Measurements from ENCODE around the gene TUBA8.

Gene TUBA8

DNA sequence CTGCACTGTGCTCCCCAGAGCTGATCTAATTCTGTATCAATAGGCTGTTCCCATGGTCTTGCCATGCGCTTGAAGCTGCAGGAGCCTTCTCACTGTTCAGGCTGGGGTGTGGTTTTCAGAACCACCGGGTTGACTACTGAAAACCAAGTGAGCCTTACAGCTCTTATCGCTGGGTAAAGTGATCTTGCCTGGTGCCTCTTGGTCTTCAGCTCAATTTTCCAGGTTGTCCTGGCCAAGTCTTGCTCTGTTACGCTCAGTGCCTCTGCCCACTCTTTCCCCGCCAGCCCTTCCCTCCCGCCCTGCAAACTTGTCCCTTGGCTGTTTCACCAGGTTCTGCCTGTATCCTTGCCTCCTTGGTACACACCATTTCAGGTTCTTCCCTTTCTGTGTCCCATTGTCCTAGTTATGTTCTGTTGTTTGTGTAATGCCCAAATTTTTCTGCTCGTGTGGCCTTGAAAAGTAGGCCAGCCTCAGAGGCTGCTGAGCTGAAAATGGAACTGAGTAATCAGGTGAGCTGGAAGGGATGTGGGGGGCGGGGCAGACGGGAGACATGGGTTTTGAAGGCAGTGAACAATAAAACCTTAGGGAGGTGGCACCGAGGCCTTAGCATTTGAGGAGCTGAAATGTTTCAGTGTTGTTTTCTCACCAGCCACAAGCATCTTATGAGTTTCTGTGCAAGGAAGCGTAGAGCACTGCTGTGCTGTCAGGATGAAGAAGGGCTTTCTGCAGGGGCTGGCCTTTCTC lies 21.6 kb upstream of the TUBA8 start:
- DNase-seq (ENCODE audit: low read depth in 1 of 2, low spot score in 1 of 2), result no peak
- Histone ChIP-seq H3K27me3 (ENCODE audit: insufficient read depth, poor library complexity, severe bottlenecking) (no peaks in the 10 kb centered on the region), H3K27ac (replicated peaks) (no peak overlapping the region), H3K4me3 (replicated peaks; ENCODE audit: insufficient read depth, low read length) (no peak overlapping the region)
- TF ChIP-seq, protein P1, sequence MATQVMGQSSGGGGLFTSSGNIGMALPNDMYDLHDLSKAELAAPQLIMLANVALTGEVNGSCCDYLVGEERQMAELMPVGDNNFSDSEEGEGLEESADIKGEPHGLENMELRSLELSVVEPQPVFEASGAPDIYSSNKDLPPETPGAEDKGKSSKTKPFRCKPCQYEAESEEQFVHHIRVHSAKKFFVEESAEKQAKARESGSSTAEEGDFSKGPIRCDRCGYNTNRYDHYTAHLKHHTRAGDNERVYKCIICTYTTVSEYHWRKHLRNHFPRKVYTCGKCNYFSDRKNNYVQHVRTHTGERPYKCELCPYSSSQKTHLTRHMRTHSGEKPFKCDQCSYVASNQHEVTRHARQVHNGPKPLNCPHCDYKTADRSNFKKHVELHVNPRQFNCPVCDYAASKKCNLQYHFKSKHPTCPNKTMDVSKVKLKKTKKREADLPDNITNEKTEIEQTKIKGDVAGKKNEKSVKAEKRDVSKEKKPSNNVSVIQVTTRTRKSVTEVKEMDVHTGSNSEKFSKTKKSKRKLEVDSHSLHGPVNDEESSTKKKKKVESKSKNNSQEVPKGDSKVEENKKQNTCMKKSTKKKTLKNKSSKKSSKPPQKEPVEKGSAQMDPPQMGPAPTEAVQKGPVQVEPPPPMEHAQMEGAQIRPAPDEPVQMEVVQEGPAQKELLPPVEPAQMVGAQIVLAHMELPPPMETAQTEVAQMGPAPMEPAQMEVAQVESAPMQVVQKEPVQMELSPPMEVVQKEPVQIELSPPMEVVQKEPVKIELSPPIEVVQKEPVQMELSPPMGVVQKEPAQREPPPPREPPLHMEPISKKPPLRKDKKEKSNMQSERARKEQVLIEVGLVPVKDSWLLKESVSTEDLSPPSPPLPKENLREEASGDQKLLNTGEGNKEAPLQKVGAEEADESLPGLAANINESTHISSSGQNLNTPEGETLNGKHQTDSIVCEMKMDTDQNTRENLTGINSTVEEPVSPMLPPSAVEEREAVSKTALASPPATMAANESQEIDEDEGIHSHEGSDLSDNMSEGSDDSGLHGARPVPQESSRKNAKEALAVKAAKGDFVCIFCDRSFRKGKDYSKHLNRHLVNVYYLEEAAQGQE (IDR thresholded peaks at IDR 0.05; ENCODE audit: insufficient replicate concordance, low read depth), result no peak
- TF ChIP-seq GABPA (IDR thresholded peaks at IDR 0.05; ENCODE audit: low read depth) (no peak), POLR2AphosphoS5 (IDR thresholded peaks at IDR 0.05; ENCODE audit: low read depth) (no peak), SPI1 (IDR thresholded peaks at IDR 0.05; ENCODE audit: borderline replicate concordance, low read depth) (no peak)
- TF ChIP-seq, protein P2, sequence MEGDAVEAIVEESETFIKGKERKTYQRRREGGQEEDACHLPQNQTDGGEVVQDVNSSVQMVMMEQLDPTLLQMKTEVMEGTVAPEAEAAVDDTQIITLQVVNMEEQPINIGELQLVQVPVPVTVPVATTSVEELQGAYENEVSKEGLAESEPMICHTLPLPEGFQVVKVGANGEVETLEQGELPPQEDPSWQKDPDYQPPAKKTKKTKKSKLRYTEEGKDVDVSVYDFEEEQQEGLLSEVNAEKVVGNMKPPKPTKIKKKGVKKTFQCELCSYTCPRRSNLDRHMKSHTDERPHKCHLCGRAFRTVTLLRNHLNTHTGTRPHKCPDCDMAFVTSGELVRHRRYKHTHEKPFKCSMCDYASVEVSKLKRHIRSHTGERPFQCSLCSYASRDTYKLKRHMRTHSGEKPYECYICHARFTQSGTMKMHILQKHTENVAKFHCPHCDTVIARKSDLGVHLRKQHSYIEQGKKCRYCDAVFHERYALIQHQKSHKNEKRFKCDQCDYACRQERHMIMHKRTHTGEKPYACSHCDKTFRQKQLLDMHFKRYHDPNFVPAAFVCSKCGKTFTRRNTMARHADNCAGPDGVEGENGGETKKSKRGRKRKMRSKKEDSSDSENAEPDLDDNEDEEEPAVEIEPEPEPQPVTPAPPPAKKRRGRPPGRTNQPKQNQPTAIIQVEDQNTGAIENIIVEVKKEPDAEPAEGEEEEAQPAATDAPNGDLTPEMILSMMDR (IDR thresholded peaks at IDR 0.05; ENCODE audit: insufficient read depth, low read length), result no peak

DNA sequence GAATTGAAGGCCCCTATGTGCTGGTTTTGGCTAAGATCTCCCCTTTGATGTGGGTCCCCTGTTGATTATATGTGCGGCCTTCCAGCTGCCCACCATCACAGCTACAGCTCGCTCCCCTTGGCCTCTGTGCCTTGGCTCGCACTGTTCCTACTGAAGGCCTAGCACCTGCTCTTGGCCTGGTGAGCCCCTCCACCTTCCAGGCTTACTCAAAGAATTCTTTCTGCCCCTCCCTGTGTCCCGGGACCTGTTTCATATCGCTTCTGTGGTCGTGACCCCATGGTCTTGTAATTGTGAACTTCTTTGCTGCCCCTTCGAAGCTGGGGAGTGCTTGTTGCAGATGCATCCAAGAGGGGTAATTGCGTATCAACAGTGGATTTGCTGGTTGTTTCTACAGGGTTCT lies 20.3 kb upstream of the TUBA8 start:
- H3K27me3 ChIP-seq (ENCODE audit: insufficient read depth, poor library complexity, severe bottlenecking), result no peaks in the 10 kb centered on the region
- TF ChIP-seq POLR2AphosphoS5 (IDR thresholded peaks at IDR 0.05; ENCODE audit: low read depth), result no peak
- H3K4me3 ChIP-seq (replicated peaks; ENCODE audit: insufficient read depth, low read length), result no peak overlapping the region
- no peak overlapping the region for H3K27ac ChIP-seq (replicated peaks)
- no peak for DNase-seq (ENCODE audit: low read depth in 1 of 2, low spot score in 1 of 2)

DNA sequence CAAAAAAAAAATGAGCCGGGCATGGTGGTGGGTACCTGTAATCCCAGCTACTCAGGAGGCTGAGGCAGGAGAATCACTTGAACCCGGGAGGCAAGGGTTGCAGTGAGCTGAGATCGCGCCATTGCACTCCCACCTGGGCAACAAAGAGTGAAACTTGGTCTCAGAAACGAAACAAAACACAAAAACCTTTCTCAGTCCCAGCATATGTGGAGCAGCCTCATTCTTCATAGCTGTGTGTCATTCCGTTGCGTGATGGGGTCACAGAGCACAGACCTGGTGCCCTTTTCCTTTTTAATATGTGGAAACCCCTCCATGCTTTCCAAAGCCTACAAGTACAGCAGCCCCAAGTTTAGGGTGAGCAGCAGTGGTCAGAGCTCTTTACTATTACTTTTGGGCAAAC lies 19.1 kb upstream of the TUBA8 start:
- no peak for DNase-seq (ENCODE audit: low read depth in 1 of 2, low spot score in 1 of 2)
- Histone ChIP-seq H3K27ac (replicated peaks) (no peak overlapping the region), H3K27me3 (ENCODE audit: insufficient read depth, poor library complexity, severe bottlenecking) (no peaks in the 10 kb centered on the region), H3K4me3 (replicated peaks; ENCODE audit: insufficient read depth, low read length) (no peak overlapping the region)
- TF ChIP-seq, protein P1 (IDR thresholded peaks at IDR 0.05; ENCODE audit: insufficient replicate concordance, low read depth), result no peak
- TF ChIP-seq SPI1 (IDR thresholded peaks at IDR 0.05; ENCODE audit: borderline replicate concordance, low read depth) (no peak), GABPA (IDR thresholded peaks at IDR 0.05; ENCODE audit: low read depth) (no peak), POLR2AphosphoS5 (IDR thresholded peaks at IDR 0.05; ENCODE audit: low read depth) (no peak)
- TF ChIP-seq, protein P2 (IDR thresholded peaks at IDR 0.05; ENCODE audit: insufficient read depth, low read length), result no peak

DNA sequence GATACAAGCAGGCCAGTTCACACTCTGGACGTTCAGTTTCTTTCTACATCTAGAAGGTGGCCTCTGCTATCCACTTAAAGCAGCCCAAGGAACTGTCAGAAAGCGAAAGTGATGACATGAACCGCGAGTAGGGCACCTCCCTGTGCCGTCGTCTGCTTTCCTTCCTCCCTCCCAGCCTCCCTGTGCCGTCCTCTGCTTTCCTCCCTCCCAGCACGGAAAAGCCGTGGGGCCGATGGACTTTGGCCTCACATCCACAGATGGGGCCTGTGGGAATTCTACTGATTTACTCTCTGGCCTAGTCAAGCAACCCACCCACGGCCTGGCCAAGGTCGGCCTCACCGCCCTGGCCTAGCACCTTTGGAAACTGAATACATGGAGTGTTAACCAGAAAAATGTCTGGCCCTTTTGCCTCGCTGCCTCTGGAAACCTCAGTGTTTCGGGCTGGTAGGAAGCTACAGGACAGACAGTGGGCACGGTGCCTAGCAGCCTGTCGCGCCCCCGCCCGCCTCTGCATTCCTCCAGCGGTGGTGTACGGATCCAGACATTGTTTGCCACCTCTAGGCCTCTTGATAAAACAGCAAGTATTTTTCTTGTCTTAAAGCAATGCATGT lies 18.6 kb upstream of the TUBA8 start:
- DNase-seq (ENCODE audit: low read depth in 1 of 2, low spot score in 1 of 2), result no peak
- TF ChIP-seq, protein P1 (IDR thresholded peaks at IDR 0.05; ENCODE audit: insufficient replicate concordance, low read depth), result no peak
- no peak for TF ChIP-seq SPI1 (IDR thresholded peaks at IDR 0.05; ENCODE audit: borderline replicate concordance, low read depth)
- TF ChIP-seq, protein P2 (IDR thresholded peaks at IDR 0.05; ENCODE audit: insufficient read depth, low read length), result no peak
- TF ChIP-seq POLR2AphosphoS5 (IDR thresholded peaks at IDR 0.05; ENCODE audit: low read depth), result no peak
- no peak for TF ChIP-seq GABPA (IDR thresholded peaks at IDR 0.05; ENCODE audit: low read depth)
- H3K27me3 ChIP-seq (ENCODE audit: insufficient read depth, poor library complexity, severe bottlenecking), result no peaks in the 10 kb centered on the region
- no peak overlapping the region for H3K4me3 ChIP-seq (replicated peaks; ENCODE audit: insufficient read depth, low read length)
- no peak overlapping the region for H3K27ac ChIP-seq (replicated peaks)
